ENCODE data around the gene TCF7L1.
"Not testable (repeated sequence)": the region's sequence is repeated elsewhere in the genome, so short reads cannot be mapped to it uniquely, and the experiment has no call there.

TCF7L1 gene

GRCh38 chr2:85312404-85312803, 179.2 kb downstream of the TCF7L1 start:
- no peak for DNase-seq (ENCODE audit: low read depth)
- TF ChIP-seq, protein P1, sequence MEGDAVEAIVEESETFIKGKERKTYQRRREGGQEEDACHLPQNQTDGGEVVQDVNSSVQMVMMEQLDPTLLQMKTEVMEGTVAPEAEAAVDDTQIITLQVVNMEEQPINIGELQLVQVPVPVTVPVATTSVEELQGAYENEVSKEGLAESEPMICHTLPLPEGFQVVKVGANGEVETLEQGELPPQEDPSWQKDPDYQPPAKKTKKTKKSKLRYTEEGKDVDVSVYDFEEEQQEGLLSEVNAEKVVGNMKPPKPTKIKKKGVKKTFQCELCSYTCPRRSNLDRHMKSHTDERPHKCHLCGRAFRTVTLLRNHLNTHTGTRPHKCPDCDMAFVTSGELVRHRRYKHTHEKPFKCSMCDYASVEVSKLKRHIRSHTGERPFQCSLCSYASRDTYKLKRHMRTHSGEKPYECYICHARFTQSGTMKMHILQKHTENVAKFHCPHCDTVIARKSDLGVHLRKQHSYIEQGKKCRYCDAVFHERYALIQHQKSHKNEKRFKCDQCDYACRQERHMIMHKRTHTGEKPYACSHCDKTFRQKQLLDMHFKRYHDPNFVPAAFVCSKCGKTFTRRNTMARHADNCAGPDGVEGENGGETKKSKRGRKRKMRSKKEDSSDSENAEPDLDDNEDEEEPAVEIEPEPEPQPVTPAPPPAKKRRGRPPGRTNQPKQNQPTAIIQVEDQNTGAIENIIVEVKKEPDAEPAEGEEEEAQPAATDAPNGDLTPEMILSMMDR (IDR thresholded peaks at IDR 0.05; ENCODE audit: low read depth, low read length, missing control alignments): no peak
- H3K4me3 ChIP-seq (ENCODE audit: low read depth, low read length): no peak overlapping the region

DNA sequence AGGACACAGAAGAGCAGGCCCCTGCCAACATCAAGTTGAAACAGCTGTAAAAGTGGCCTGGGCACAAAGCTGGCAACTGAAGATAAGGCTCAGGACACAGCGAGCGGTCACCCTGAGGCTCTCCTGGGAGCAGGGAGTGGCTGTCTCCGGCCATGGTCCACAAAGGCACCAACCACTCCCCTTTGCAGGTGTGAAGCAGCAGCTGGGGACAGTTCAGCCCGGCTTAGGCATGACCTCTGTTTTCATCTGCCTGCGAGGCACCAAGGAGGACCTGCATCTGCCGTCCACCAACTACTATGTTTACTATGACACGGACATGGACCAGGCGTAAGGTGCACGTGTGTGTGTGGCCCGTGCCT, 181.7 kb downstream of the TCF7L1 start:
- DNase-seq (ENCODE audit: low read depth): no peak
- TF ChIP-seq, protein P1 (IDR thresholded peaks at IDR 0.05; ENCODE audit: low read depth, low read length, missing control alignments): no peak
- H3K4me3 ChIP-seq (ENCODE audit: low read depth, low read length): no peak overlapping the region

GRCh38 chr2:85315921-85316320, 182.7 kb downstream of the TCF7L1 start:
- not testable (repeated sequence) for DNase-seq (ENCODE audit: low read depth); H3K4me3 ChIP-seq (ENCODE audit: low read depth, low read length)

DNA sequence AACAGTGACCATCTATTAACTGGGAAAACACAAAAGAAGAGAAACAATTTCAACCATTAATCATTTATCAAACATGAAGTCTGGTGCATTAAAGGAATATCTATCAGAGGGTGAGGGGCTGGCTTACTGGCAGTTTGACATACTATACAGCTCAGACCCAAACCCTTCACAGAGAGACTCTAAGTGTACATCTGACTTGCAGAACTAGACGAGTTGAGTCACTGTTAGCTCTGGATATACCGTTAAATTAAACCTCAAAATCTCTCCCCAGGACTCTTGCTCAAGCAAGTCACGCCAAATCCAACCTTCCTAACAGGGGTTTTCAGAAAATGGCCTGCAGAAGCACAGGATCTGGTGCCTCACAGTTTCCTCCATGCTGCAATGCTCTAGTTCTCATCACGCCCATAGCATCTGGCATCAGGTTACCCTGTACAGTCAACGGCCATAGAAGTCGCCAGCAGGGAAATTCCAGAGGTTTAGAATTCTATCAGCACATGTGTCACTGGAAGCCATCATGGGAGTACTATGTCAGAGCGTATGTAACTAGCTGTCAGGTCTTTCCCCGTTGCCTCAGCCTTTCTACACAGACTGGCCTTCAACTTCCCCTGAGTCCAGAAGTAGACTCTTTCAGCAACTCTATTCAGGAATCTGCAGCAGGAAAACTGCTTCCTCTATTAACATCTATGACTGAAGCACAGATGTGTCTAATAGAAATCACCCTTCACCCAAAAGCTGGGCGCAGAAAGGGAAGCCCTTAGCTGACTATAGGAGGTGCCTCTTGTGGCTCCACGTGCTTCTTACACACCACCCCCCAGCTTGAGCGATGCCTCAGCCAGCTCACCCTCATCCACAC, 185.3 kb downstream of the TCF7L1 start:
- no peak for DNase-seq (ENCODE audit: low read depth)
- no peak overlapping the region for H3K4me3 ChIP-seq (ENCODE audit: low read depth, low read length)
- TF ChIP-seq, protein P1 (IDR thresholded peaks at IDR 0.05; ENCODE audit: low read depth, low read length, missing control alignments): no peak

DNA sequence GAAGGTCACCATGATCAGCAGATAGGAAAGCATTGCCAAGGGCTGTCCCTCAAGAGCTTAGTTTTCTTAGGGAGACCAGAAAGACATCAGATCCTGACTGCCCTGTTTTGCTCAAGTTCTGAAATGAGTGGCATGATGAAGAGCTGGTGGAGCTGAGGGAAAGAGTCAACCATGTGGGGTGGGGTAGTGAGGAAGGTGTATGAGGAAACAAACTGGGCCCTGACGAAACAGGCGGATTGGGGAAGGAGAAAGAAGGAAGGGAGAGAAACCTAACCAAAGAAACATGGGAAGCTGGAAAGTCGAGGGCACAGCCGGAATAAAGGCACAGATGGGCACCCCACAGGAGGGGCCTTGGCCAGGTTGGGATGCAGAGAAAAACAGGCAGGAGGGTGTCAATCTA, 186.6 kb downstream of the TCF7L1 start:
- H3K4me3 ChIP-seq (ENCODE audit: low read depth, low read length): no peak overlapping the region
- no peak for DNase-seq (ENCODE audit: low read depth)
- TF ChIP-seq, protein P1 (IDR thresholded peaks at IDR 0.05; ENCODE audit: low read depth, low read length, missing control alignments): no peak

DNA sequence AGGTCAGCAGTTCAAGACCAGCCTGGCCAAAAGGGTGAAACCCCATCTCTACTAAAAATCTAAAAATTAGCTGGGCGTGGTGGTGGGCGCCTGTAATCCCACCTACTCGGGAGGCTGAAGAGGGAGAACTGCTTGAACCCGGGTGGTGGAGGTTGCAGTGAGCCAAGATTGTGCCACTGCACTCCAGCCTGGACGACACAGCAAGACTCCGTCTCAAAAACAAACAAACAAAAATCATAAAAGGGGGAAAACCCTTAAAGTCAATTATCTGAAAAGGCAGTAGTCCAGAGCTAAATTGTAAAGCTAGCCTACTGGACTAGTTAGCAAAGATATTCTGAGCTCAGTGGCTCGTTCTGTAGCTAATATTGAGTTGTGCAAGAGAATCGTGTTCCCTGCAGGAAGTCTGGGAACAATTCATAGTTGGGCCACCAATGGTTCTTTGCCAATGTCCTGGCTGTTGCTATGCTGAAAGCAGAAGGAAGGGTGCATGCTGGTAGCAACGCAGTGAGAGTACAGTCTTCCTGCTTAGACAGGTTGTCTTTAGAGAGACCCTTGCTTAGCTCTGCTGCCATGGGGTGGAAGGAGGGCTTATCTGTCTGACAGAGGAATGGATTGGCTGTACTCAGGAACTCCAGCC, 190.3 kb downstream of the TCF7L1 start:
- TF ChIP-seq, protein P1 (IDR thresholded peaks at IDR 0.05; ENCODE audit: low read depth, low read length, missing control alignments): no peak
- no peak for DNase-seq (ENCODE audit: low read depth)
- H3K4me3 ChIP-seq (ENCODE audit: low read depth, low read length): no peak overlapping the region

DNA sequence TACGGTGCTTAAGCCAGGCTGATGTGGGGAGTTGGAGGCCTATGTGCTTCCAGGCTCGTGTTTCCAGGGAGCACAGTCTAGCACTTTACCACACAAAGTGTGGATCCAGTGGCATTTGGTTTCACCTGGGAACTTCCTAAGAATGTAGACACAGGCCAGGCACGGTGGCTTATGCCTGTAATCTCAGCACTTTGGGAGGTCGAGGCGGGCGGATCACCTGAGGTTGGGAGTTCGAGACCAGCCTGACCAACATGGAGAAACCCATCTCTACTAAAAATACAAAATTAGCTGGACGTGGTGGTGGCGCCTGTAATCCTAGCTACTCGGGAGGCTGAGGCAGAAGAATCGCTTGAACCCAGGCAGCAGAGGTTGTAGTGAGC, 190.8 kb downstream of the TCF7L1 start:
- DNase-seq (ENCODE audit: low read depth); H3K4me3 ChIP-seq (ENCODE audit: low read depth, low read length): not testable (repeated sequence)
